ENCODE data around the gene CMTM3.
A peak's percentile ranks its signal among the peaks of the same experiment; 100 is the strongest.
"Not testable (repeated sequence)": the region's sequence is repeated elsewhere in the genome, so short reads cannot be mapped to it uniquely, and the experiment has no call there.

The CMTM3 gene

GRCh38 chr16:66585481-66586239, 18.8 kb upstream of the CMTM3 start:
- DNase-seq (ENCODE audit: low read depth): no peak

GRCh38 chr16:66587881-66588600, 16.5 kb upstream of the CMTM3 start:
- no peak for DNase-seq (ENCODE audit: low read depth)

DNA sequence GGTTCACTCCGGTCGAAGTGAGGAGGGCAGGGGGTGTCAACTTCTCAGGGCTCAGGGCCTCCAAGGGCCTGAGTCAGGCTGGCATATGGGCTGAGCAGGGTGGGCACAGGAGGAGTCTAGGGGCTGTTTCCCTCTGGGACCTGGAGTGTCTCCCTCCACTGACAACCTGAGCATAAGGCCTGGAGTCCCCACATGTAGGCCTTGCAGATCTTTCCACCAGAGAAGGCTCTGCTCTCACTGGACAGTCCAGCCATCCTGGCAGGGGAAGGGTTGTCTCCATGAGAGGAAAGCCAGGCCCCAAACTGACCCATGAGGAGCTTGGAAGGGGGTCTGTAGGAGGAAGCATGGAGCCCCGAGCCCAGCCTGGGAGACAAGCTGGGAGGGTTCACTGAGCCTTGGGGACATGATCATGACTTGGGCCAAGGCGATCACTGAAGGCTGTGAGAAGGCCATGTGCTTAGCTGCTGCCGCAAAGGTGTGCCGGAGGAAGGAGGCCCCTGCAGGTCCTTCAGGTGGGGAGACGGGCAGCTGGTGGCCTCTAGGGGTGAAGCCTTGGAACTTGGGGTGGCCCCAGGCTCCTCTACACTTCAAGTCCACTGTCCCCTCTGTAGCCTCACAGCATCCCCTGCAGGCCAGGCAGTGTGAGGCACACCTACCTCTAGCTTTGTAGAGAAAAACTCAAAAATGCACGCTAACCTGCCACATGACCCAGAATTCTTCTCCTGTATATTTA, 15.4 kb upstream of the CMTM3 start:
- no peak for DNase-seq (ENCODE audit: low read depth)

DNA sequence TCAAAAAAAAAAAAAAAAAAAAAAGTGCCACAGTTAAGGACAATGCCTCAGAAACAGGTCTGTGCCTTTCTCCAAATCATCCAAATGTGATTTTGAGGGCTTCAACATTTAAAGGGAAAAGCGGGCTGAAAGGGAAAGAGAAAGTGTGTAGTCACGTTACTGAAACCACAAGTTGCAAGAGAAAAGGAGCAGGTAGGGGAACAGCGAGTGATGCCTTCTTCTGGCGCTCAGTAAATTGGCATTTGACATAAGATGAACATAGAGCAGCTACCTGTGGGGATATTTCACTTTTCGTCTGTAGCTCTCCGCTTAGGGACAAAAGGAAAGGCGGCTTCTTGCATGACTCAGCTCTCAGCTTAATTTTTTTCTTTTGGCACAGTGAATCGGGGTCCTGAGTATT, 14.2 kb upstream of the CMTM3 start:
- no peak for DNase-seq (ENCODE audit: low read depth)

- no peak for DNase-seq (ENCODE audit: low read depth)
These were observed 13.5 kb upstream of the CMTM3 start for GRCh38 chr16:66591018-66591417.

DNA sequence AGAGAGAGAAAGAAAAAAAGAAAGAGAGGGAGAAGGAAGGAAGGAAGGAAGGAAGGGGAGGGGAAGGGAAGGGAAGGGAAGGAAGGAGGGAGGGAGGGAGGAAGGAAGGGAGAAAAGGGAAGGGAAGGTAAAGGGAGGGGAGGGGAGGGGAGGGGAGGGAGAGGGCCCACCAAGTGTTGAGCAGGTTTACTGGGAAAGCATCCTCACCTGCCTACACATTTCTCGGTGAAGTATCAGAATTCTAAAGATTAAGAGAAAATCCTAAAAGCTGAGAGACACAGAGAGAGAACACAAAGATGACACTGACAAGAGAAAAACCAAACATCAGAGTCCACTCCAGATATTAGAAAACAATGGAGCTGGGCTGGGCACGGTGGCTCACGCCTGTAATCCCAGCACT, 12.3 kb upstream of the CMTM3 start:
- DNase-seq (ENCODE audit: low read depth): no peak

GRCh38 chr16:66592814-66593213, 11.7 kb upstream of the CMTM3 start:
- DNase-seq (ENCODE audit: low read depth): no peak

- no peak for DNase-seq (ENCODE audit: low read depth)
These were observed 9.8 kb upstream of the CMTM3 start for GRCh38 chr16:66594739-66595138.

GRCh38 chr16:66596559-66596958, 7.9 kb upstream of the CMTM3 start:
- DNase-seq (ENCODE audit: low read depth): not testable (repeated sequence)

GRCh38 chr16:66596986-66597848, 7.3 kb upstream of the CMTM3 start:
- no peak for DNase-seq (ENCODE audit: low read depth)

DNA sequence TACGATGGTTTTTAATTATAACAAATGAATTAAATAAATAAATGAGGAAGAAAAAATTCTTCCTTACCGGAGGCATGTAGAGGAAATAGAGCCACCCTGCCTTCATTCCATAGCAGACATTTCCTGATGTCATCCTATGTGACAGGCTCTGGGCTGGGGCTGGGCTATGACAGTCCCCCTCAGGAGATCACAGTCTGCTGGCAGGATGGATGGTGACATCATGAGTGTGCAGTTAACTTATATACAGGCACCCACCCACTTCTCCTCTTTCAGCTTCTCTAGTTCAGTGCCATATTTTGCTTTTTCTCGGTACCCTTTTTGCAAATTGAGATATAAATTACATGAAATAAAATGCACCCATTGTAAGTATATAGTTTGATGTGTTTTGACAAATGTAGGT, 6.4 kb upstream of the CMTM3 start:
- DNase-seq (ENCODE audit: low read depth): no peak

DNA sequence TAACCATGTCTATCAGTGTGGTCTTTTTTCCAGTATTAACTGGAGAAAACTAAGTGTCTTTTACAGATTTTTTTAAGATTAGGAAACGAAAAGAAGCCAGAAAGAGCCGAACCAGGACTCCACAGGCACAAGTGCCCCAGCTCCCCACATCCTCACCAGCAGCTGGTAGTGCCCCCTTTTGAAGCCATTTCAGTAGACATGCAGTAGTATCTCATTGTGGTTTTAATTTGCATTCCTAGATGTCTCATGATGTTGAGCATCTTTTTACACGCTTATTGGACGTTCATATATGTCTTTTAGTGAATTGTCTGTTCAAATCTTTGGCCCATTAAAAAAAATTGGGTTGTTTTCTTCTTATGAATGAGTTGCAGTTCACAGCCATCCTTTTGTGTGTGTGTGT, 4.8 kb upstream of the CMTM3 start:
- DNase-seq (ENCODE audit: low read depth): no peak

DNA sequence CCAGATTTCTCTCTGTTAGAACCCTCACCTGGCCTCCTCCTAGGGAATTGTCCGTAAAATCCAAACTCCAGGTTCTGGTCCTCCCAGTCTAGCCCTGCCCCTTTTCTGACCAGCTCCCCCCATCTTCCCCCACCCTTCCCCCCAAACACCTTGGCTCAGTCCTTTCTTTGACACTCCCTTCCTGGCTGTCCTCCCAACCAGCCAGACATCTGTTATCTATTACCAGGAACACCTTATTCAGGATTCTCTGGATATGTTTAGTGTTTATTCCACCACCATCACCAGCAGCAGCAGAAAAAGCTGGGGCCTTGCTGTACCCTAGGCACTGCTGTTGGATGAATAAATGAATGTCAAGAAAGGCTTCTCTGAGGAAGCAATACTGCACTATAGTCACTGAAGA, 4.0 kb upstream of the CMTM3 start:
- no peak for DNase-seq (ENCODE audit: low read depth)

DNA sequence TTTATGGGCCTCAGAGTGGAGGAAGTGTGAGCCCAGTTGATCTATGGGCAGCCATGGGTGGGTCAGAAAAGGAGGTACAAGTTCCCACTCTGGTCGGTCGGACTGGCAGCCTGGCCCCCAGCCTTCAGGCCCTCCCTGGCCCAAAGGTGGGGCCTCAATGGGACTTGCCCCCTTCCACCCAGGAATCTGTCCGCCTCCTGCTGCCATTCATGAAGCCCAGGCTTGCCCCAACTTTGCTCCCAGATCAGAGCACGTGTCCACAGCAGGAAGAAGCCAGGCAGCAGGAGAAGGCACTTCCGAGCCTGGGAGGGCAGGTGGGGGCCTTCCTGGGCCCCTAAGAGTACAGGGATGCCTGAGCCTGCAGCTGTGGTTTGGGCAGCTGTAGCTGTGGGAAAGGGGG, 3.0 kb upstream of the CMTM3 start:
- DNase-seq (ENCODE audit: low read depth): no peak

DNA sequence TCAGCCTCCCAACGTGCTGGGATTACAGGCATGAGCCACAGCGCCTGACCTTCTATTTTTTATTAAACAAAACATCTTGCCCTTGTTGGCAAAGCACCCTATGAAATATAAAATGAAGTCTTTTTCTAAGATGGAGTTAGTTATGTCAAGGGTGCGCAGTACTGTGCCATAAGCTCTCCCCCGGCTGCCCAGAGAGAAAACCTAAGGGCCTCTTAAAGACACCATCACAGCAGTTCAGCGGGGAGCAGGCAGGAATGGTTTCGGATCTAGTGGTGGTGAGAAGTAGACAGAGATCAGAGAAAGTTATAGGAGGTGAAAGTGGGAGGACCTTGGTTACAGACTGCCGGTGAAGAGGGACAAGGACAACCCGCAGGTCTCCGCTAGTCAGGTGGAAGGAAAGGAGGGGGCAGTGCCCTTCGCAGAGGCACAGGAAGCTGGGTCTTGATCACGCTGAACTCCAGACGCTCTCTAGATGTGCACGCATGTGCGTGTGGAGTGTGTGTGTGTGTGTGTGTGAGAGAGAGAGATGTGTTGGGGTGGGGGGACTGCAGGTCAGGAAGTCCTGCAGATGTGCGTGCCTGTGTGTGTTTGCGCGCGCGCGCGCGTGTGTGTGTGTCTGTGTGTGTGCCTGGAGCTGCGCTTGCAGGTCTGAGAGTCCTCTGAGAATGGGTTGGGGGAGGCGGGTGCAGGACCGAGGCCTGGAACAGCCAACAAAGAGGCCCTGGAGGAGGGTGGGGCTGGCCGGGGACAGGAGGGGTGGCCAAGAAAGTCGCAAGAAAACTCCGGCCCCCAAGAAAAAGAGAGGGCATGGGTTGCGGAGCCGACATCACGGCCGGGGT, 748 bp upstream of the CMTM3 start:
- DNase-seq (ENCODE audit: low read depth): peak; percentile 44

DNA sequence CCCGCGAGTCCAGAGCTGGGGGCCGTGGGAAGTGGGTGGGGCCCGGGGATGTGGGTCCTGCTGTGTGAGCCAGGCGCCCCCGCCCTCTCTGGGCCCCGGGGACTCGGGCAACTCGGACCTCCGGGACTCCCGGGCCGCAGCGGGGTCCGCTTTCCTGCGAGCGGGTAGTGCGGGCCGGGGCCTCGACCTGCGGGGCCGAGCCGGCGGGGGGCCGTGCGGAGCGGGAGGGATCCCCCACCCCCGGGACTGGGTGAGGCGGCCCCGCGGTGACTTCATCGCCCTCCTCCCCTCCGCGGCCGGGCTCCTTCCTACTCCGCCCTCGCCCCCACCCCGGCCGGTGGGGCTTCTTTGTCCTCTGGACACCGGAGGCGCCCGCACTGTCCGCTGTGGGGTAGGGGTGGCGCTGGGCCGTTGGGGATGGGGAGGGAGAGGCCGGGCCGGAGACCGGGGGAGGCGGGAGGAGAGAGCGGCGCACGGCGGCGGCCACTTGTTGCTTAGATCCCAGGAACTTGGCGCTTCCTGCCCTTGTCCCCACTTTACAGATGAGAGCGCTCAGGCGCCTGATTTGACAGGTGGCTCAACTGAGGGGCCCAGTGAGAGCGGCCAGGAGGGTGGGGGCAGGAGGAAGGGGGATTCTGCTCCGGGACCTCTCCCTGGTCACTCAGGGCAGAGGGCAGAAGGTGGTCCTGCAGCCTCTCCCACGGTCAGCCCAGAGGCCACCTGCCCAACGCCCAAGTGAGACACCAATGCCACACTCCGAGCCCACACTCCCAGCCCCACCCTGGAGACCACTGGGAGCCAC, 874 bp downstream of the CMTM3 start:
- peak; percentile 26 for DNase-seq (ENCODE audit: low read depth)

GRCh38 chr16:66605979-66606751, 1.7 kb downstream of the CMTM3 start:
- DNase-seq (ENCODE audit: low read depth): no peak

DNA sequence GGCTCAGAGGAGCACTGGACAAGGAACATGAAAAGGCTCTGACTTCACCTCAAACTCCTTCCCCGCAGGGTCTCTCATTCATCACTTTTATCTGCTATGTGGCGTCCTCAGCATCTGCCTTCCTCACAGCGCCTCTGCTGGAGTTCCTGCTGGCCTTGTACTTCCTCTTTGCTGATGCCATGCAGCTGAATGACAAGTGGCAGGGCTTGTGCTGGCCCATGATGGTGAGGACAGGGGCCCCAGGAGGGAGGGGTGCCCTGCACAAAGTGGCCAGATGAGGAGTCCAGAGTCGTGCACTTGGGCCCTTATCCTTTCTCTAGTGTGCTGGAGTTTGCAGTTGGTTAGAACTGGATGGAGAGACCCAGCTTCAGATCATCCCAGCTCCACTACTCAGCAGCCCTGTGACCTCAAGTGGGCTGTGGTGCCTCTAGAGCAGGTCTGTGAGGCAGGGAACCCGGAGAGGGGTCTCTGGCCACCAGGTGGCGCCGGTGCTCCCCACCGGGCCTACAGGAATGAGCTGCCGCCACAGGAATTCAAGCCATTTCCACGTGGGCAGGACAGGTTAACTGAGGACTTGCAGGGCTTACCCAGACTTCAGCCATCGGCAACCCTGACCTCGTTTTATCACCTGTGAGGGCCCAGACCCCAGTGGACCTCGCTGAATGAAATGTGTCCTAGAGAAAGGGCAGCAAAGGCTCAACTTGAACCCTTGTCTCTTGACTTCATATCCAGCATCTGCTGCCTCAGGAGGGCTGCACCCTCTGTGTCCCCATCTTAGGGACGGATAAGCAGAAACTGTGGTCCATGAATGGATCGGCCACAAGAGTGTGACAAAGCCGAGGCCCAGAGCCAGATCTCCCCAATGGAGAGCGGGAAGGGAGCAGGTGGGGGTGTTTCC, 4.0 kb downstream of the CMTM3 start:
- peak; percentile 74 for DNase-seq (ENCODE audit: low read depth)

DNA sequence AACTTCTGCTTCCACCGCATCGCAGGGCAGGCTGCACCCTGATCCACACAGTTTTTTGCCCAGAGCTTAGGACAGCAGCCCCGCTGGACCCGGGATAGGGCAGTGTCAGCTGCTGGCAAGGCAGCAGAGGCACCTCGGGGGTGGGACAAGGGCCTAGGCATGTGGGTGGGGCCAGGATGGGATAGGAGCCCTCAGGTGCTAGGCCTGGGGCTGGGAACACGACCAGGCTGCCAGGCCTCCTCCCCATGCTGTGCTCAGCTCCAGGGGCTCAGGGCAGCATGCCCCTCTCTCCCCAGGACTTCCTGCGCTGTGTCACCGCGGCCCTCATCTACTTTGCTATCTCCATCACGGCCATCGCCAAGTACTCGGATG, 4.6 kb downstream of the CMTM3 start:
- no peak for DNase-seq (ENCODE audit: low read depth)

All from fibroblast of gingiva (primary cell).